ACC112 (cell line): Measurements from ENCODE around the gene VWA1.
A peak's percentile ranks its signal among the peaks of the same experiment; 100 is the strongest.

Experiments used
- H2AFZ ChIP-seq: fragments of 200-600 bp; sonication (generic); one replicate; pipeline ENCODE4 v1.6.0; 2017; ENCODE audit warnings: antibody characterized with exemption, low read length; ENCODE audit not compliant: unreplicated experiment
- H3K27ac ChIP-seq: fragments of 200-600 bp; sonication (generic); 2 replicates; pipeline ENCODE4 v1.5.1; 2014; ENCODE audit warnings: low read depth, mild to moderate bottlenecking, antibody characterized with exemption, low read length, moderate library complexity
- H3K27me3 ChIP-seq: fragments of 200-600 bp; sonication (generic); 2 replicates; pipeline ENCODE4 v1.6.1; 2014; ENCODE audit warnings: mild to moderate bottlenecking, antibody characterized with exemption, low read length, moderate library complexity, mixed read lengths; ENCODE audit not compliant: insufficient read depth
- H3K36me3 ChIP-seq: fragments of 200-600 bp; sonication (generic); 2 replicates; pipeline ENCODE4 v1.6.1; 2016; ENCODE audit warnings: mild to moderate bottlenecking, antibody characterized with exemption, low read length, moderate library complexity, mixed read lengths; ENCODE audit not compliant: insufficient read depth
- H3K4me1 ChIP-seq: fragments of 200-600 bp; sonication (generic); one replicate; pipeline ENCODE4 v1.6.1; 2016; ENCODE audit warnings: low read length, mixed read lengths; ENCODE audit not compliant: insufficient read depth, unreplicated experiment, control insufficient read depth
- H3K4me3 ChIP-seq: fragments of 200-600 bp; sonication (generic); 2 replicates; pipeline ENCODE4 v1.5.1; 2014; ENCODE audit warnings: mild to moderate bottlenecking, low read depth, low read length
- H3K79me2 ChIP-seq: fragments of 200-600 bp; sonication (generic); one replicate; pipeline ENCODE4 v1.6.0; 2016; ENCODE audit warnings: low read length; ENCODE audit not compliant: control insufficient read depth, unreplicated experiment, insufficient read depth

Gene VWA1

DNA sequence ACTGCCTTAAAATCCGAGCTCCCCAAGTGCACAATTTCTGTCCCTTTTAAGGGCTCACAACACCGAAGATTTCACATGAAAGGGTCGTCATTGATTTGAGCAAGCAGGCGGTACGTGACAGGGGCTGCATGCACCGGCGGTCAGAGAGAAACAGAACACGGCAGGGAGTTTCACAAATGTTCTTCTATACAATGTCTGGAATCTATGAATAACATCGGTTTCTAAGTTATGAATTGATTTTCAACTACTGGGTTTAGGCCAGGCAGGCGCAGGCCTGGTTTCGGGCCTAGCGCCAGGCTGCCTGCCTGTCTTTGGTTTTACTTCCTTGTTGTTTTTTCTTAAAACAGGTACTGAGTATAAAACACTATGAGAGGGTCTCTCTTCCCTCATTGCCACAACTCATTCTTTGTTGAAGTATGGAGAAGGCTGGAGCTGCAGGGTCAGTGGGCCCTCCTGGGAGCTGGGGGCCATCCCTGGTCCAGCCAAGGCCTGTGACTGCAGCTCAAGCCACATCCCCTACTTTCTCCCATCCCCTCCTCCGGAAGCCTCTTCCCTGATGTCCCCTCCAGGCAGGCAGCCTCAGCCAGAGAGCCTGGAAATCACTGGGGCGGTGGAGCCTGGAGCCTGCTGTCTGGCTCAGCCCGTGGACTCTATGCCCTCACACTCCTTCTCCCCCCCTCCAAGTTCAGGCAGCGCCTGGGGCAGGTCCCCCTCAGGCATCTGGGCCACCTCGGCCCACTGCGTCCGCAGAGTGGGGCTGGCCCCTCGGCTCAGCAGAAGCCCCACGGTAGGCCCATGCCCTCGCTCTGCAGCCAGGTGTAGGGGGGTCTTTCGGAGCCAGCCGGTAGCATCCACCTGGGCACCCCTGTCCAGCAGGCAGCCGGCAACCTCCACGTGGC, 16.8 kb upstream of the VWA1 start:
- Histone ChIP-seq H3K79me2 (no peaks in the 10 kb centered on the region), H3K27me3 (peaks cover 8% of the 10 kb centered on the region; the same call in 1 of the 2 replicates), H2AFZ (no peak overlapping the region), H3K27ac (no peak overlapping the region), H3K36me3 (no peaks in the 10 kb centered on the region), H3K4me3 (no peak overlapping the region), H3K4me1 (peaks cover 9% of the 10 kb centered on the region)

DNA sequence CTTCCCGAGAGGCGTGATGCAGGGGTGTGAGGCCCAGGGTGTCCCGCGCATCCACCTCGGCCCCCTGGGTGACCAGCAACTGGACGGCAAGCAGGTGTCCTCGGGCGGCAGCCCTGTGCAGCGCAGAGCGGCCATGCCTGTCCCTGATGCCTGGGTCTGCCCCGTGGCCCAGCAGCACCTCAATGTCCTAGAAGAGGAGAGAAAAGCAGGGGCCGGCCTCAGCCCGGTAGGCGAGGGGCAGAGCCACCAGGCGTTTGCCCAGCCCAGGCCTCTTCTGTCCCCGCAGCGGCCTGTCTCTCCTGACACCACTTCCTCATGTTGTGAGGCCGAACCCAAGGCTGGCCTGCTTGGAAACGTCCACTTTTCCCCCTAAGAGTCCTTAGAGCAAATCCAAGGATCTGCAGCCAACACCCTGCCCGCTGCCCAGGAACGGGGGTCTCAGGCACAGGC, 16.1 kb upstream of the VWA1 start:
- H2AFZ ChIP-seq = no peak overlapping the region
- H3K36me3 ChIP-seq = no peaks in the 10 kb centered on the region
- peaks cover 8% of the 10 kb centered on the region; the same call in 1 of the 2 replicates for H3K27me3 ChIP-seq
- H3K27ac ChIP-seq = no peak overlapping the region
- no peaks in the 10 kb centered on the region for H3K79me2 ChIP-seq
- peaks cover 9% of the 10 kb centered on the region for H3K4me1 ChIP-seq
- H3K4me3 ChIP-seq = no peak overlapping the region

DNA sequence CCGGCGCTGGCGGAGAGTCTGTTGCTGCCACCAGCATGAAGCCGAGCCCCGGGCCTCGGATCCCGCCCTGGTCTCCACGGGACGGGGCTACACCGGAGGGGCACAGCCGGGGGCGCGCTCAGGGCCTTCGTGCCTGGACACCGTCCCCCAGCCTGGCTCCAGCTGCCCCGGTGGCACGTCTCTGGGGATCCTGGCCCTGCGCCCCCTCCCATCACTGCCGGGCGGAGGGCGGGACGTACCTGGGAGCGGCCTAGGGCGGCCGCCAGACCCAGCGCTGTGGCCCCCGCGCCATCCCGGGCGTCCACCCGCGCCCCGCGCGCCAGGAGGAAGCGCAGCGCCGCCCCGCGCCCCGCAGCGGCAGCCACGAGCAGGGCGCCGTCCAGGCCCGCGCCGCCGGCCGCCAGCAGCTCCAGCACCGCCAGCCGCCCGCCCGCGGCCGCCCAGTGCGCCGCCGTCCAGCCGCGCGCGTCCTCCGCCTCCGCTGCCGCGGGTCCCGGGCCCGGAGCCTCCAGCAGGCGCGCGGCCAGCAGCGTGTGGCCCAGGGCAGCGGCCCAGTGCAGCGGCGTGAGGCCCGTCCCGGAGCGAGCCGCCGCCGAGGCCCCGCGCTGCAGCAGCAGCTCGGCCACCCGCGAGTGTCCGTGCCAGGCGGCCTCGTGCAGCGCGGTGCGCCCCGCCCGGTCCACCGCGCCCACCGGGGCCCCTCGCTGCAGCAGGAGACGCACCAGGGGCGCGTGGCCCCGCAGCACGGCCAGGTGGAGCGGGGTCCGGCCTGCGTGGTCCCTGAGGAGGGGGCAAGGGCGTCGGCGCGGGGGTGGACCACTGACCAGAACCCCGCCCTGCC, 15.5 kb upstream of the VWA1 start:
- Histone ChIP-seq H3K36me3 (no peaks in the 10 kb centered on the region), H2AFZ (no peak overlapping the region), H3K79me2 (no peaks in the 10 kb centered on the region), H3K4me1 (peaks cover 9% of the 10 kb centered on the region), H3K27ac (no peak overlapping the region), H3K4me3 (peak overlapping the region; percentile 33; the same call in 1 of the 2 replicates), H3K27me3 (peaks cover 8% of the 10 kb centered on the region; the same call in 1 of the 2 replicates)

DNA sequence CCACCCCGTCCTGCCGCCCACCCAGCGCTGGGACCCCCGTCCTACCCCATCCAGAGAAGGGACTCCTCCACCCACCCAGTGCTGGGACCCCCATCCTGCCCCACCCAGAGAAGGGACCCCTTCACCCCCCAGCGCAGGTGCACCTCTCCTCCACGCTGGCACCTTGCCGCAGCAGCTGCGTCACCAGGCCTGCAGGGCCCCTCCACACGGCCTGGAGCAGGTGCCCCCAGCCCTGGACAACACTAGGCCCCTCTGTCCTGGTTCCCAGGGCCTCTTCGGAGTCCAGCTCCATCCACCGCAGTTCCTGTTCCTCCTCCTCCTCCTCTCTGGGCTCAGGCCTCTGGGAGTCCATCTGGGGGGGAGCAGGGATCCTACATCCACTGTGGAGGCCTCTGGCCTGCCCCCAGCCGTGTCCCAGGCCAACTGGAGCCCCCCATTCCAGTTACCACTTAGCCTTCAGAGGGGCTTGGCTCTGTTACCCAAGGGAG, 14.8 kb upstream of the VWA1 start:
- H3K4me3 ChIP-seq = no peak overlapping the region
- H2AFZ ChIP-seq = no peak overlapping the region
- peaks cover 9% of the 10 kb centered on the region for H3K4me1 ChIP-seq
- H3K79me2 ChIP-seq = no peaks in the 10 kb centered on the region
- H3K27me3 ChIP-seq = peaks cover 8% of the 10 kb centered on the region; the same call in 1 of the 2 replicates
- no peaks in the 10 kb centered on the region for H3K36me3 ChIP-seq
- H3K27ac ChIP-seq = no peak overlapping the region

DNA sequence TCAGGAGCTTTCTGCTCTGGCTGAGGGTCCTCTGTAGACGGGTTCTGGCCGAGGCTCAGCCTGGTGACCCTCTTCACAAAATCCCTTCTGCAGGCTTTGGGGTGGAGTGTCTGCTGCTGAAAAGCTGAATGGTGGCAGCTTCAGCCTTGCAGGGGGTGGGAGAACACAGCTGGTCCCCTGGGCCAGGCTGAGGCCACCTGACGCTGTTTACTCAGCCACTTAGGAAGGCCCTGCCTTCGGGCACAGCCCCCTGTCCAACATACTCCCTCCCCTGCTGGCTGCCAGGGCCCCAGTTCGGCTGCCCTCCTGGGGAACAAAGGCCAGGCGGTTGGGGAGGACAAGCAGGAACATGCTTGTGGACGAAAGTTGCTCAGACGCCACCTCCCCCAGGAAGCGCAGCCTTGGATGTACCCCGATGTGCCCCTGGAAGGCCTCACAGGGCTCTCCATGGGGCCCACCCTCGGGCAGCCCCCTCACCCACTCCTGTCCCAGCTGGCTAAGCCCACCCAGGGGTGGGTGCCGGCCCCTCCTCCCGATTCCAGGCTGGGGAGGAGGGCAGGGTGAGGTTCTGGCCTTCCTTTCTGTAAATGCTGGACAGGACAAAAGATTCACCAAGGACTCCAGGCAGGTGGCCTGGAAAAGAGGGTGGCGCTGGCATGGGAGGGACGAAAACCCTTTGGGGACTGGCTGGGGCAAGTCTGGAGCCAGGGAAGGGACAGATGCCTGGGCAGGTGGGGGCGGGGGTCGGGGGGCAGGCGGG, 14.2 kb upstream of the VWA1 start, which contains the start of gene ANKRD65:
Gene ANKRD65, minus strand, starts transcription at position 130 of the 760 bp plus-strand sequence. CDS start 271 bp downstream, outside the sequence.
- Histone ChIP-seq H3K4me3 (peak within 1 kb of the TSS; percentile 33; the same call in 1 of the 2 replicates), H2AFZ (no peak within 1 kb of the TSS), H3K36me3 (no peaks in the 10 kb centered on the region), H3K4me1 (peaks cover 9% of the 10 kb centered on the region), H3K27me3 (peaks cover 8% of the 10 kb centered on the region; the same call in 1 of the 2 replicates), H3K79me2 (no peaks in the 10 kb centered on the region), H3K27ac (no peak within 1 kb of the TSS)

DNA sequence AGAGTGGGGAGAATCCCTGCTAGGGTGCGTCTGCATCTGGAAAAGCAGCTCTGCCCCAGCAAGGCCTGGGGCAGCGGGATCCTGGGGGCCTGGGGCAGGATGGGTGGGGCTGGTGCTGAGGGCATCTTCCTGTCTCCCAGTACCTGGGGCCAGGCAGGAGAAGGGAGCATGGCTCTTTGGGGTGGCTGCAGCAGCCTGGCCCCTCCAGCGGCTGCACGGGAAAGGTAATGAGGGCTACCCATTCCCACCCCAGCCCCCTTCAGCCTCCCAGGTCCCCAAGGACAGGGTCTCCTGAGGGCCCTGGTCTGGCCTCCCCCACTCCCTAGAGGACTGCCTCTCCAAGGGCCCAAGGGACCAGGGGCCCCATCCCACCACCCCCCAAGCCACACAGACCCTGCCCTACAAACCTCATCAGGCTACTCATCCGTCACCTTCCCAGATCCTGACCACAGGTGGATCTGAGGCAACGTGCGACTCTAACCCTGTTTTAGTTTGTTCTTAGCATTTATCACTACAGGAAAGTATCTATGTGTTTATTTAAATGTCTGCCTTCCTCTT, 13.5 kb upstream of the VWA1 start:
- peaks cover 8% of the 10 kb centered on the region; the same call in 1 of the 2 replicates for H3K27me3 ChIP-seq
- no peaks in the 10 kb centered on the region for H3K79me2 ChIP-seq
- H3K4me3 ChIP-seq = no peak overlapping the region
- H3K36me3 ChIP-seq = no peaks in the 10 kb centered on the region
- peaks cover 9% of the 10 kb centered on the region for H3K4me1 ChIP-seq
- no peak overlapping the region for H3K27ac ChIP-seq
- no peak overlapping the region for H2AFZ ChIP-seq

DNA sequence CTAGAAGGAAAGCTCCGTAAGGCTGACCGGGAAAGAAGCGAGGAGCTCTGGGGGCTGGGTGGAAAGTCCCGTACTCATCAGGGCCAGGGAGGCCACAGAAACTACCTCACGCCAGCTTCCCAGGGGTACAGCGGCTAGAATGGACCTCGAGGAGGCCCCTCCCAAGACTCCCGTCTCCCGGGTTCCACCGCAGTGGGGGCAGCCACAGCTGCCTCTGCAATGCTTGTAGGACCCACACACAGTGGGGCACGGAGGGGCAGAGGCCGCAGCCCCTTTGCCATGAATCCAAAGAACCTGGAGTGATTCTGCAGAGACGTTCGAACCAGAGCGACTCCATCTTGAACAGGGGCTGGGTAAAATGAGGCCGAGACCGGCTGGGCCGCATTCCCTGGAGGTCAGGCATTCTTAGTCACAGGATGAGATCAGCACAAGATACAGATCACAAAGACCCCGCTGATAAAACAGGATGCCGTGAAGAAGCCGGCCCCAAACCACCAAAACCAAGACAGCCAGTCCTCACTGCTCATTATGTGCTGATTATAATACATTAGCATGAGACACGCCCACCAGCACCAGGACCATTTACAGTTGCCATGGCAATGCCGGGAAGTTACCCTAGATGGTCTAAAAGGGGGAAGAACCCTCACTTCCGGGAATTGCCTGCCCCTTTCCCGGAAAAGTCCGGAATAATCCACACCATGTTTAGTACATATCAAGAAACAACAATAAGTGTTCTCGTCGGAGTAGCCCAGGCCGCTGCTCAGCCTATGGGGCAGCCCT, 12.8 kb upstream of the VWA1 start:
- H3K79me2 ChIP-seq = no peaks in the 10 kb centered on the region
- no peak overlapping the region for H3K4me3 ChIP-seq
- no peaks in the 10 kb centered on the region for H3K36me3 ChIP-seq
- H2AFZ ChIP-seq = no peak overlapping the region
- H3K27me3 ChIP-seq = peaks cover 8% of the 10 kb centered on the region; the same call in 1 of the 2 replicates
- peaks cover 9% of the 10 kb centered on the region for H3K4me1 ChIP-seq
- no peak overlapping the region for H3K27ac ChIP-seq

DNA sequence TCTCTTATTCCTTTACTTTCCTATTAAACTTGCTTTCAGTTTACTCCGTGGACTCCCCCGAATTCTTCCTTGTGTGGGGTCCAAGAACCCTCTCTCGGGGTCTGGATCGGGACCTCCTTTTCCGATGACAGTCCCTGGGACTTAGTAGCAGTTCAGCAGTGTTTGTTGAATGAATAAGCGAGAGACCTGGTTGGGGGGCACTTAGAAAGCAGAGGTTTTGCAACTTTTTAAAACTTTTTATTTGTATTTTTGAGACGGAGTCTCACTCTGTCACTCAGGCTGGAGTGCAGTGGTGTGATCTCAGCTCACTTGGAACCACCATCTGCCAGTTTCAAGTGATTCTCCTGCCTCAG, 12.3 kb upstream of the VWA1 start:
- Histone ChIP-seq H3K79me2 (no peaks in the 10 kb centered on the region), H3K4me1 (peaks cover 9% of the 10 kb centered on the region), H3K4me3 (no peak overlapping the region), H3K36me3 (no peaks in the 10 kb centered on the region), H3K27ac (no peak overlapping the region), H2AFZ (no peak overlapping the region), H3K27me3 (peaks cover 8% of the 10 kb centered on the region; the same call in 1 of the 2 replicates)

DNA sequence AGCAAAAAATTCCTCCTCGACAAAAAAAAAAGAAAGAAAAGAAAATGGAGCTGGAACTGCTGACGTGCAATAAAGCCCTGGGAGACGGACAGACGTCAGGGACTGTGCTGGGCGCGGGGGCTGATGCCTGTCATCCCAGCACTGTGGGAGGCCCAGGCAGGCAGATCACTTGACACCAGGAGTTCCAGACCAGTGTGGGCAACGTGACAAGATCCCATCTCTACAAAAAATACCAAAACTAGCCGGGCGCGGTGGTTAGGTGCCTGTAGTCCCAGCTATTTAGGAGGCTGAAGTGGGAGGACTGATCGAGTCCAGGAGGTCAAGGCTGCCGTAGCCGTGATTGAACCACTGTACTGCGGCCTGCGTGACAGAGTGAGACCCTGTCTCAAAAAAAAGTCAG, 10.8 kb upstream of the VWA1 start:
- H3K4me1 ChIP-seq = peaks cover 9% of the 10 kb centered on the region
- no peaks in the 10 kb centered on the region for H3K36me3 ChIP-seq
- no peak overlapping the region for H2AFZ ChIP-seq
- no peaks in the 10 kb centered on the region for H3K79me2 ChIP-seq
- H3K27me3 ChIP-seq = peaks cover 8% of the 10 kb centered on the region; the same call in 1 of the 2 replicates
- H3K4me3 ChIP-seq = no peak overlapping the region
- no peak overlapping the region for H3K27ac ChIP-seq
